HepG2 (cell line): ENCODE measurements around the gene DGKB.

Experiments used
- ATF6 ChIP-seq: sonication (generic); formaldehyde crosslinking; conservative IDR thresholded peaks from 2 replicates; pipeline ENCODE4 v1.4.0; 2020; ENCODE audit warnings: missing genetic modification reagents
- ATM ChIP-seq: fragments of 450-650 bp; IDR thresholded peaks from 2 replicates; pipeline ENCODE4 v1.7.1; 2017; ENCODE audit warnings: mild to moderate bottlenecking, borderline replicate concordance
- EEA1 ChIP-seq: sonication (generic); formaldehyde crosslinking; IDR thresholded peaks from 2 replicates; pipeline ENCODE4 v1.5.1; 2020; ENCODE audit warnings: mild to moderate bottlenecking, missing genetic modification reagents, borderline replicate concordance
- EZH2 ChIP-seq: conservative IDR thresholded peaks from 2 replicates; pipeline ENCODE4 v1.6.1; 2012; ENCODE audit warnings: mild to moderate bottlenecking, low read depth, low read length, moderate library complexity
- MAZ ChIP-seq, 2 experiments: sonication (generic) in 1 of 2; formaldehyde crosslinking in 1 of 2; IDR thresholded peaks; 2 replicates each; pipeline versions ENCODE4 v1.5.0 to v1.6.1; 2012 to 2020; ENCODE audit warnings: low read depth in 2 of 2, mild to moderate bottlenecking in 2 of 2, borderline replicate concordance in 1 of 2, improper control_type of control experiment in 1 of 2, low read length in 1 of 2, missing genetic modification reagents in 1 of 2, moderate library complexity in 1 of 2
- NR1H2 ChIP-seq: sonication (generic); formaldehyde crosslinking; IDR thresholded peaks from 2 replicates; pipeline ENCODE4 v1.8.1; 2022; ENCODE audit warnings: low read depth, missing genetic modification reagents, borderline replicate concordance
- POLR2A ChIP-seq, 2 experiments: IDR thresholded peaks; 2 replicates each; pipeline ENCODE4 v1.6.1; 2011; ENCODE audit warnings: low read depth in 2 of 2, low read length in 2 of 2, mild to moderate bottlenecking in 1 of 2, moderate library complexity in 1 of 2; ENCODE audit not compliant: insufficient read depth in 1 of 2
- PRDM15 ChIP-seq: sonication (generic); formaldehyde crosslinking; IDR thresholded peaks from 2 replicates; pipeline ENCODE4 v1.4.0; 2020; ENCODE audit warnings: missing genetic modification reagents
- SMAD3 ChIP-seq: sonication (generic); formaldehyde crosslinking; IDR thresholded peaks from 2 replicates; pipeline ENCODE4 v1.4.0; 2020; ENCODE audit warnings: missing genetic modification reagents
- SMC3 ChIP-seq: IDR thresholded peaks from 2 replicates; pipeline ENCODE4 v1.6.1; 2011; ENCODE audit warnings: low read length, improper control_type of control experiment
- U2AF1 ChIP-seq: fragments of 200-400 bp; formaldehyde crosslinking; optimal IDR thresholded peaks from 2 replicates; pipeline ENCODE3; 2017; ENCODE audit warnings: mild to moderate bottlenecking, low read depth, low read length
- ZNF207 ChIP-seq: fragments of 450-650 bp; IDR thresholded peaks from 2 replicates; pipeline ENCODE4 v1.6.1; 2016; ENCODE audit warnings: antibody characterized with exemption, borderline replicate concordance
- ZNF274 ChIP-seq: sonication (generic); formaldehyde crosslinking; IDR thresholded peaks from 2 replicates; pipeline ENCODE4 v1.5.1; 2020; ENCODE audit warnings: mild to moderate bottlenecking, missing genetic modification reagents
- ZNF501 ChIP-seq: sonication (generic); formaldehyde crosslinking; IDR thresholded peaks from 2 replicates; pipeline ENCODE4 v1.5.1; 2020; ENCODE audit warnings: mild to moderate bottlenecking, moderate library complexity, missing genetic modification reagents

GRCh38 chr7:14888962-14889361 lies 13.6 kb downstream of the DGKB start:
- TF ChIP-seq NR1H2 (no peak), MAZ (IDR thresholded peaks at IDR 0.05; ENCODE audit: borderline replicate concordance, low read depth, low read length) (no peak), MAZ (CRISPR knock-in tag; IDR thresholded peaks at IDR 0.05; ENCODE audit: low read depth) (no peak), ZNF501 (CRISPR knock-in tag) (no peak), POLR2A (IDR thresholded peaks at IDR 0.05; ENCODE audit: insufficient read depth in 1 of 2, low read depth in 2 of 2, low read length in 2 of 2) (no peak), SMAD3 (CRISPR knock-in tag) (no peak), EEA1 (CRISPR knock-in tag) (no peak), ATF6 (no peak), EZH2 (no peak), SMC3 (no peak), ZNF274 (CRISPR knock-in tag) (no peak), ZNF207 (no peak), PRDM15 (CRISPR knock-in tag) (no peak), U2AF1 (no peak), ATM (no peak)
